GM21825 (cell line): ENCODE measurements around the gene MOCS1.

Experiments
- ATAC-seq: cut with Tn5 transposase; IDR thresholded peaks from one replicate; pipeline ENCODE4 v1.9.1; 2021; ENCODE audit warnings: mild to moderate bottlenecking, moderate library complexity; ENCODE audit not compliant: unreplicated experiment

MOCS1 gene

DNA sequence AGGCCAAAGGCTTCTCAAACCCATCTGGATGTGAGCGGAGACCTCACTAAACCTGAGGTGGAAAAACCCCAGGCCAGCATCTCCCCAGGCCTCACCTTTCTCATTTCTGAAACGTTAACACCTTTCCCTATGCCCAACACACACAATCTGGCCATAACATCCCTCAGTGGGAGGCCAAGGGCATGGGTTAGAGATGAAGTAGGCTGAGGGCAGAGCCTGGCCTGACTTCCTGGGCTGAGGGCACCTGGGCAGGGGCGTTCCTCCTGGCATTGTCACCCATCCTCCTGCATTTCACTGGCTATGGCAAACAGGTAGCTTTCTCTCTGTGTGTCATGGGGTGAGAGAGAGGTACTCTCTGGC is 8.4 kb downstream of the MOCS1 start:
- no peak for ATAC-seq

DNA sequence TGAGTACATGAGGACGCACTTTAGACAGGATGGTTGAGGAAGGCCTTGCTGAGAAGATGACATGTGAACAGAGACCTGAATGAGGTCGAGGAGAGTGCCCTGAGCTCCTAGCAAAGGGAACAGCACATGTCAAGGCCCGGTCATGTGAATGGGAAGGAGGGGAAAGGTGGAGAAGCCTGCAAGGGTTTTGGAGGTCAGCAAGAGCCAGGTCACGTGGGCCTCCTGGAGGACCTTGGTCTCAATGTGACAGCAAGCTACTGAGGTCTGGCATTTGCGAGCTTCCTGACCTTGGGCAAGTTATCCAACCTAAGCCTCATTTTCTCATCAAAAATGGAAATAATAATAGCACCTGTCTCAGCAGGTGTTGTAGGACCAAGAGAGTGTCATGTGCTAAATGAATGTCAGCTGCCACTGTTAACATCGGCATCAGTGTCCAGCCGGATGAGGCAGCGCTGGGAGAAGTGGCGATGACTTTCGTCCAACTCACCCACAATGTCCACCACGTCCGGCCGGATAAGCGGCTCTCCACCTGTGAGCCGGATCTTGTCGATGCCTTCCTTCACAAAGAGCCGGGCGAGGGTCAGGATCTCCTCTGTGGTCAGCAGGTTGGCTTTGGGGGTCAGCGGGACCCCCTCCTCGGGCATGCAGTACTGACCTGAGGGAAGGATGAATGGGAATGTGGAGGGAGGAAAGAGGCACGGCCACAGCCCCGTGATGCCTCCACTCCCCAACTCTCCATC is 8.9 kb downstream of the MOCS1 start:
- no peak for ATAC-seq

DNA sequence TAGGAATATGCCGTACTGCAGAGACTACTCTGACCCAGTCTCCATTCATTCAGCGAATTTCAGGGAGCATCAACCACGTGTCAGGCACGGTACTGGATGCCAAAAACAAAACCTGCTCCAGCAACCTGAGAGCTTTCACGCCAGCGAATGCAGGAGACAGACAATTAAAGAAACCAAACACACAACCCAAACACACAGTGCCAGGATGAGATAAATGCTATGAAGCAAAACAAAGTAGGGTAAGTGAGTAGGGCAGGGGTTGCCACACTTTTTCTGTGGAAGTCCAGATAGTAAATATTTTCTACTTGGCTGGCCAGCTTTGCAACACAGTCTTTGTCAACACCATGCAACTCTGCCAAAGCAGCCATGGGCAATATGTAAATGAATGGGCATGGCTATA is 10.0 kb downstream of the MOCS1 start:
- no peak for ATAC-seq

DNA sequence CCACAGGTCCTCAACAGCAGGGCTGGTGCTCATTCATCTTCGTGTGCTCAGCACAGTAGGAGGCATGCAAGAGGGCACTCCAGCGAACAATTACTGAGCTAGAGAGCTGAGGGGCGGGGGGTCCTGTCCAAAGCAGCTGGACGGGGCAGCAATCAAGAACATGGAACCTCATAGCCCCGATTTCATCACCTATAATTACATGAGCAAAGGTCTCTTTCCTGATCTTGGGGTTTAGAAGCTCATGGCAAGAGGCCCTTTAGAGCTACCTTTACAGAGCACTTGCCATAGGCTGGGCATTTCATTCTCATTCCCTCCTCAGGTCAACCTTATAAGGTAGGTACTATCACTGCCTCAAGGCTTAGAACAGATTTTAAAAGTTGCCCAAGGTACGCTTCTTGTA is 10.4 kb downstream of the MOCS1 start:
- ATAC-seq, result no peak

DNA sequence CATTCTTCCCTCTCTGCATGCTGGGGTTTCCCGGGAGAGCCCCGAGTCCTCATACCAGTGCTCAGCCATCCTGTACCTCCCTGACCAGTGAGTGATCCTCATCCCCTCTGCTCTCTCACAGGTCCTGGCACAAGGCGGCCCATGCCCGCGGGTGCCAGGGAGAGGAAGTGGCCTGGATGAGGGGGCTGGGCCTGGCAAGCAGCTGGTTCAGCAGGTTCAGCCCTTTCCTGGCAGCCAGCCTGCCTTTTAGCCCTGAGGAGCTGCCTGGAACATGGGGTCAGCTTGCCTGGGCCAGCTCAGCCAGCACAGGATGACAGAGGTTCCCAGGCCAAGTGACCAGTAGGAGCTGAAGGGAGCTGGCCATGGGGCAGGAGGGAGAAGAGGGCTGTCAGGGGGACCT is 10.9 kb downstream of the MOCS1 start:
- no peak for ATAC-seq

DNA sequence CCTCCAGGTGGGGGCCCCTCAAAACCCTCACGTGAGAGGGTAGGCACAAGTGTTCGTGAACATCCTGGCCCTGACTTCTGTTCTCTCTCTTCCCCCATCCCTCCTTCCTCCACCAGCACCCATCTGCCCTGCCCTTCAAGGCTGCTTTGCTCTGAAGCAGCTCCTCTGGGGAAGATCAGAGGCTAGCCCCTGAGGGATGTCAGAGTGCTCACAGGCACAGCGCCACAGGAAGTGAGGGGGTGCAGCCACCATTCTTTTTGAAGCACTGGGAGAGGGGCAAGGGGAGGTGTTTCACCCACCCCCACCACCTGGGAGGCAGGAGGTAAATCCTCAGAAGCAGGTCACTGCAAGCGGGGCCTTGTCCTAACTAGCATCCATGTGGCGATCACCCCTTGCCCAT is 11.4 kb downstream of the MOCS1 start:
- ATAC-seq, result no peak

DNA sequence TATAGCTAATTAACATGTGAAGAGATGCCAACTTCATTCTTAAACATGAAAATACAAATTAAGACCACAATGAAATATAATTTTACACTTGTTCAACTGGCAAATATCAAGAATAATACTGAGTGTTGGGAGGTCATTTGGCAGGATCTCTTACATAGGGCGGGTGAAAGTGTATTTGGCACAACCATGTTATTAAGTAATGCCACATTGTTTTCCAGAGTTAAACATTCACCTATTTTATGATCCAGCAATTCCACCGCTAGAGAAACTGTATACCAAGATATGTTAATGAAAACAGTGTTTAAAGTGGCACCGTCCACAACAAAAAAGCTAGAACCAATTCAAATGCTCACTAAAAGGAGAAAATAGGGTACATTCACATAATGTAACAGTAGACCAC is 14.1 kb downstream of the MOCS1 start:
- ATAC-seq, result no peak

DNA sequence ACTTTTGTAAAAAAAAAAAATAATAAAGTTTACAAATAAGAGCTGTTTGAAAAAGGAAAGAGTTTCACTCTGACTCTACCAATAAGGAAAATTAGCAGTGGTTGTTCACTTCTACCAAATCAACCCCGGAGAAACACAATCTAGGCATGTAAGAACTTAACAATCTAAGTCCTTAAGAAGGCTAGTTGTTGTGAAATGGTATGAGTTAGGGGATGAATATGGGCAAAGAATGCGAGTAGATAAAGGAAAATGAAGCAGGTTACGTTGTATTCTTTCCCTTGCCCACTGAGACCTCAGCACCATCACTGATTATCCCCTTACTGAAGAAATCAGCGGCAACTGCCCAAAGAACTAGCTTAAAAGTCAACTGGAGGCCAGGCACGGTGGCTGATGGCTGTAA is 15.4 kb downstream of the MOCS1 start:
- no peak for ATAC-seq

DNA sequence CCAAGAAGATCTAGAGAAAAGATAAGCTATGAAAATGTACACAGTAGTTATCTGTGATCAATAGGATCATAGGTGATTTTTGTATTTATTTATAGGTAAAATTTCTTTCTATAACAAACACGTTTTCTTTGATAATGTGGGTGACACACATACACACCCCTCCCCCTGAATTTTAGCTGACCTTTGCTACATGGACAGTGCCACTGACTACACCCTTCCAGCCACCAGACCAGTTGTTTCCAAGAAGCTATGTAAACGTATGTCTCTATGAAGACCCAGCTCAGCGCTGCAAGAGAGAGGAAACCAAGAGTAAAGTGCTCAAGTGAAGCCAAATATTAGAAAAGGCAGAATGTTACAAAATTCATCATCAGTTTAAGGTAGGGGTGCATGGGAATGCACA is 16.3 kb downstream of the MOCS1 start:
- no peak for ATAC-seq

DNA sequence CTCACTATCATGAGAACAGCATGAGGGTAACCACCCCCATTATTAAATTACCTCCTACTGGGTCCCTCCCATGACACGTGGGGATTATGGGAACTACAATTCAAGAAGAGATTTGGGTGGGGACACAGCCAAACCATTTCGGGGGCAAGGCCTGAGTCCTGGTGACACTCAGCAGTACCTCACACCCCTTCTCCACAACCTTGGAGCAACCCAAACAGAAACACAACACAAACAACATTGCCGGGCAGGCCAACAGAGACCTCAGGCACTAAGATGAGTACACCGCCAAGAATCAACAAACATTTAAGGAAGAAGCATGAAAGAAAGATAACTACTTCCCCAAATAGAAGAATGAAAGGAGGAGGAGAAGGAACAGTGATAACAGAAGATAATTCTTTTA is 16.9 kb downstream of the MOCS1 start:
- ATAC-seq, result no peak

DNA sequence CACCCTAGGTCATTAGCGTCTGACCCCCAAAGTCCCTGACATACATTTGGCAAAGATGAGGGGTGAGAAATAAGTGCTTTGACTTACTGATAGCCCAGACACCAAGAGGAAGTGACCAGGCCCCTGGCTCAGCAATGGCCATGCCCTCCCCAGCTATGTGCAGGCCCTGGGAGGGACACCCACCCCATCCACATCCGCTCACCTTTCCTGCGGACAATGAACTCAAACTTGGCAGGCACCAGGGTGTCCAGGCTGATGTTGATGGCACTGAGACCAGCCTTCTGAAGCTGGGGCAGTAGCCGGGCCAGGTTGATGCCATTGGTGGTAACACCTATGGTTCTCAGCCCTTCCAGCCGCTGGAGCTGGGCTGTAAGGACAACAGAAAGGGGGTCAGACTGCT is 18.4 kb downstream of the MOCS1 start:
- no peak for ATAC-seq

DNA sequence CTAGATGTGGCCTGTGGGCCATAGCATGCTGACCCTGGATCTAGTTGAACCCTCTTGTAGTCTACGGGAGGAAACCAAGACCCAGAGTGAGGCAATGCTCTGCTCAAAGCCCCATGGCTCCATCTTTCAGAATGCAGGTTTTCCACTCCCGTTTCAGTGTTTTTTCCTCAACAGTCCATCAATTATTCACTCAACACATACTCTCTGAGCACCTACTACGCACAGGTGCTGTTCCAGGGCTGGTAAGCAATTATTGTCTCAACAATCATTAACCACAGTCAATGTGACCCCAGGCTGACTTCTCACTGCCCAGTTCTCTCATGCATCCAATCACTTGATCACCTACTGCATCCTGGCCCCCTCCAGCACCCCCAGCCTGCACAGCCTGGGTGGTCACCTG is 20.0 kb downstream of the MOCS1 start:
- ATAC-seq, result no peak

DNA sequence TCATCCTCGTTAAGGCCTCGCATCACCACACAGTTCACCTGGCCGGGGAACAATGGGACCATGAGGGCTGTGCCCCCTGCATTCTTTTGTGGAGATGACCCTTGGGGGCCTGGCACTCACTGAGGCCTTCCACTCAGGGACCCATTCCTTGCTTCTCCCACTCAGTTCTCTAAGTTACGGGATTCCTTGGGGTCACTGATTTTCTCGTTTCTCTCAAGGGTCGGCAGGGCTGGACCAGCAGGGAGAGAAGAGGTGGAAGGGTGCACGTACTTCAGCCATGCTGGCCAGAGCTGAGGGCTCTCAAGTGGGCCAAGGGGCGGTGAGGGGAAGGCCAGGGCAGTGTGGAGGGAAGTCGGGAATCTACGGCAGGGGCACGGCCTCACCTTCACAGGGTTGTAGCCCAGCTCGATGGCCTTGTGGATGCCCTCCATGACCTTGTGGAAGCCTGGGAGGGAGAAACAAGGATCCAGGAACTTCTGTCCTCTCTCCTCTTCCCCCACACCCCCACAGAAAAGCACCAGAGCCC is 20.8 kb downstream of the MOCS1 start:
- no peak for ATAC-seq

DNA sequence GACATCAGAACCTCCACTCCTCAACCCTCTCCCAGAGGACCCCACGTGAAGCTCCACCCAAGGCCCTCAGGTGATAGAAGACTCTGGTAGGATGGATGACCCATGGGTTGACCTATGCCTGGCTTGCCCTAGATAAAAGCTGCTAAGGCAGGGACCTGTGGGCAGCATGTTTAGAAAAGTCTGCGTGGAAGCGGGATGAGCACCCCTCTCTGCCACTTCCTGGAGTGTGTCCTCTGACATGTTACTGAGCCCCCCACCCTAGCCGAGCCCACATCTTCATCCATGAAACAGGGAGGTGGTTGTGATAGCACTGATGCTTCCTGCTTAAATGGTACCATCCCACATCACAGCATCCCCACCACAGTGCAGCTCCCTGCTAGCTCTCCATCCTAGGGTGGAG is 21.8 kb downstream of the MOCS1 start:
- ATAC-seq, result no peak

DNA sequence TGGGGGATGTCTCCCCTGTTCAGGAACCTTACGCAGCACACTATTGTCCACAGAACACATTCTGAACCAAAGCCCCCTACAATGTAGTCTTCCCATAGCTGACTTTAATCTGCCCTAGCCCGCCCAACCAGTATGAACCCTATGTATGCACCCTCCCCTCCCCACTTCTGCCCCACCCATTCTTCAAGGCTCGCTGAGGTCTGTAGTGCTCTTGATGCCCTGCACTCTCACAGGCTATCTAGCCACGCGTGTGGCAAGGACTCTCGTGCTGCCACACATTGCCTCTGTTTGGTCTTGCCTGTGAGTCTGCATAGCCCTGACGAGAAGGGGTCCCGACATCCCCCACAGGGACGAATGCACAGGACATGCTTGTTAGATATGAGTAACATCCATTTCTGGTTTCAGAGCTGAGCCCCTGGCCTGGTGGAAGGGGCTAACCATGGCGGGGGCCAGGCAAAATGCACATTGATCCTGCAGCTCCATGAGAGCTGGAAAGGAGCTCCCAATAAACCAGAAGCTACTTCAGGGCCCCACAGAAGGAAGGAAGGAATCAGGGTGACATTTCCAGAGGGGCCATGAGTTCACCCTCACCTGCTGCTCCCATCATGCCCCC is 22.6 kb downstream of the MOCS1 start:
- no peak for ATAC-seq

DNA sequence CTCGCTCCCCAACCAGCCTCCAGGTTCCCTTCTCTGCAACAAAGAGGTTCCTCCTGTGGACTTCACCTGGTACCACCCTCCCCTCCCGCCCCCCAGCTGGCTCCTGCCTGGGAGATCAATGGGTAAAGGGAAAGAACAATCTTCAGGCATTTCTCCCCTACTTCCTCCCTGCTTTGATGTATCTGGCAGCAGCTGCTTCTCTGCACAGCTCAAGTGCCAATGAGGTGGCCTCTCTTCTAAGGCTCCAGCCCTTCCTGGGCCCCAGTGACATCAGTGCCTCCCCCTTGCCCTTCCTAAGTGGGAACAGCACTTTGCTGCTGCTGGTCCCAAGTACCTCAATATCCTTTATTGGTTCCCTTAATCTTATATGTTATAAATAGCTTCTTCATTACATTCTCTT is 23.5 kb downstream of the MOCS1 start:
- ATAC-seq, result no peak

DNA sequence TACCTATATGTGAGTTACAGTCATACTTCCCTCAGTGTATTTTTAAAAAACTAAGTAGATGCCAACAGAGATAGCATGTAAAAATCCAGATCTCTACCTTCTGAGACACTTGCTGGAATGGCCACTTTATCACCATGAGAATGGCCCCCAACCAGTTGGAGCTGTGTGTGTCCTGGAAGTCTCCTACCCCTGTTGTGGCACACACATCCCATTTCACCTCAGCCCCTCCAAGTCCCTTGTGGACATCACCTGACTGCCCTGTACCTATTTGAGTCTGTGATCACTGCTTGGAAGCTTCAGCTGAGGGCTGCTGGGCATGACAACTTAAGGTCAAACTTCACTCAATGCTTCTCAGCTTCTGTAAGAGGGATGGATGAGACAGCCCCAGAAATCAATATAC is 24.1 kb downstream of the MOCS1 start:
- no peak for ATAC-seq

DNA sequence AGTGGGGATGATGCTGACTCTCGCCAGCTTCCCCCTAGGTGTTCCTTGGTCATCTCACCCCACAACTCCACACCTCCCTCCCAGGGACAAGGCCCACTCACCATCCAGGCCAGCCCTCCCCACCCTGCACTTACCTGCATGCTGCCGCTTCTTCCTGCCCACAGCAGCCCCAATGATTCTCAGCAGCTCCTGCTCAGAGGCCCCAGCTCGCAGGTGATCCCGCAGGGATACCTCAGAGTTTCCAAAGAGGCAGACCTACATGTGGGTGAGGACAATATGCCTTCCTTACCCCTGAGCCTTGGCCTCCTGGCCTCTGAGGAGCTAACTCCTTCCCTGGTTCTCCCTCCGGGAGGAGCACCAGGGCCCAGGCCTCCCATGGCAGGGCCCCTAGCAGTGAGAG is 24.6 kb downstream of the MOCS1 start:
- ATAC-seq, result no peak

DNA sequence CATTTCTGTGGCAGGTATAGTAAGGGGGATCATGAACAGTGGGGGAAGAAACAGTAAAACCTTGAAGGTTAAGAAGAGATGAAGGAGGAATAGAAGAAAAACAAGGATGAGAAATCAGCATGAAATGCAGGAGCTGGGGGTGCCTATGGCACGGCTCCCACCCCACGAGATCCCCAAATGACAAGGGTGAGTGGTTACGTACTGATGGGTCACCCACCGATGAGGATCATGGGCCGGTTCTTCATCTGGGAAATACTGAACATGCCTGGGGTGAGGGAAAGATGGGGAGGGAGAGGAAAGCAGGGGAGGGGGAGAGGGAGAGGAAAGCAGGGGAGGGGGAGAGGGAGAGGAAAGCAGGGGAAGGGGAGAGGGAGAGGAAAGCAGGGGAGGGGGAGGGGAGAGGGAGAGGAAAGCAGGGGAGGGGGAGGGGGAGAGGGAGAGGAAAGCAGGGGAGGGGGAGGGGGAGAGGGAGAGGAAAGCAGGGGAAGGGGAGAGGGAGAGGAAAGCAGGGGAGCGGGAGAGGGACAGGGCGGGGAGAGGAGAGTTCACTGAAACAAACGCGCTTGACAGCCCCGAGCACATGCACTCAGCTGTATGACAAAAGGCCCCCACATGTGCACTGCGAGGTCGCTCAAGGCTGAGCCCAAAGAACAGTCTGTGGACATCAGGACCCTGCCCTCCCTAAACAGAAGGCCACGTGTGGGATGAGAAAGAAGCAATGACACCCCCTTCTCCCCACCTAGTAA is 25.3 kb downstream of the MOCS1 start:
- no peak for ATAC-seq

DNA sequence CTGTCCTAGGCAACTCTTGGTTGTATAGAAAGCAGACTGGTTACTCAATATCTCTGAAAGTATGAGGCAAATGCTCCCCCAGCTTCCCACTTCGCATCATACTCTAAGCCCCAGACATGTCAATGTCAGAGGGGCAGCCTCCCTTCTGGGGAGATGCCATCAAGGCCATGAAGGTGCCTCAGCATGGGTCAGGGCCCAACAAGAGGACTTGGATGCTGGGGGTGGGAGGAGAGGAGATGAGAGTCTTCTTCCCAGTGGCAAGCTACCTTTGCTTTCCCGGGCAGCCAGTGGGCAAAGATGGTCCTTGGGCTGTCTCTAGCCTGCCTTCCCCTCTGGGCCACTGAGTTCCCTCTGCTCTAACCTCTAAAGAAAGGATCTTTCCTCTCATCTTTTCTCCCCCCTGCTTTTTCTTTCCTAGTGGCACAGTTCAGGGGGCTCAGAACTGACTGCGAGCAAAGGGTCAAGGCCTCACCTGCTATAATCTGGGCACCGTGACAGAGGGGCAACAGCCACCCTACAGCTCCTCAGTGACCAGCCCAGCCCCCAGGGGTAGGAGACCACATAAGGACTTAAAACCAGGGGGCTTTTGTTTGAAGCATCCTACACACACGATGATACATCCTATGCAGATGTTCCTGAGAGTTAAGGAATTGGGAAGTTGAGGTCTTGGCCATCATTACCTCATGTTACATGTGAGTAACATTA is 26.2 kb downstream of the MOCS1 start:
- no peak for ATAC-seq

DNA sequence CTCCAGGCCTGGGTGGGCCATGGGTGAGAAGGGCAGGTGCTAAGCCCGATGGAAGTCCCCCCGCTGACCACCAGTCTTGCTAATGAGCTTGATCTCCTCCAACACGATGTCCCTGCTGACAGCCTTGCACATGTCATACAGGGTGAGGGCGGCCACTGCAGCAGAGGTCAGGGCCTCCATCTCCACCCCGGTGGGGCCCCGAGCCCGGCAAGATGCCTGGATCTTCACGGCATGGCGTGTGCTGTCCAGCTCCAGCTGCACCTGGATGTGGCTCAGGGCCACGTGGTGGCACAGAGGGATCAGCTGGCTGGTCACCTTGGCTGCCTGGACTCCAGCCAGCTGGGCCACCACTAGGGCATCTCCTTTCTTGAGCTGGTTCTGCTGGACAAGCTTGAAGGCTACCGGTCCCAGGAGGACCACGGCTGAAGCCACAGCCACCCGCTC is 27.9 kb downstream of the MOCS1 start:
- no peak for ATAC-seq

DNA sequence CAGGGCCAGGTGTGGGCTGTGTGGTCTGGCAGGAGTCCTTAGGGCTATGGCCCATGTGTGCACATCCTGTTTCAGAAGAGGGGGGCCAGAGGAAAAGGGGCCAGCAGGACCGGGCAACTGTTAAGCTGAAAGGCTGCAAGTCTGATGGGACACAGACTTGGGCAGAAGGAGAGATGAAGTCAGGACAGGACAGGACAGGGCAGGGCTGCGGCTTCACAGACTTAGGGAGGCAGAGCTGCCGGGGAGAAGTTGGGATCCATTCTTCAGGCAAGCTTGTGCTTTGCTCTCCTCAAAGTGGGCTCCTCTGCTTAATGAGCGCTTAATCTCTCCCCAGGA is 28.7 kb downstream of the MOCS1 start:
- ATAC-seq, result no peak
